Stimulated activated CD8-positive, alpha-beta memory T cell treated with anti-CD3 and anti-CD28 coated beads, Interleukin-7, amount 100 ng/mL, for 48 hours (primary cell): ENCODE results near the gene GPC6.

ENCODE experiments used
- DNase-seq, 2 donors: peaks; one replicate each; pipeline ENCODE4 v3.0.0-alpha.2; 2020; ENCODE audit warnings: low read depth in 1 of 2; ENCODE audit errors: extremely low read depth in 1 of 2

Gene GPC6

GRCh38 chr13:93230261-93230855, 3.8 kb downstream of the GPC6 start:
- no peak for DNase-seq

- no peak for DNase-seq
These were observed 5.3 kb downstream of the GPC6 start for GRCh38 chr13:93231867-93232266.

DNA sequence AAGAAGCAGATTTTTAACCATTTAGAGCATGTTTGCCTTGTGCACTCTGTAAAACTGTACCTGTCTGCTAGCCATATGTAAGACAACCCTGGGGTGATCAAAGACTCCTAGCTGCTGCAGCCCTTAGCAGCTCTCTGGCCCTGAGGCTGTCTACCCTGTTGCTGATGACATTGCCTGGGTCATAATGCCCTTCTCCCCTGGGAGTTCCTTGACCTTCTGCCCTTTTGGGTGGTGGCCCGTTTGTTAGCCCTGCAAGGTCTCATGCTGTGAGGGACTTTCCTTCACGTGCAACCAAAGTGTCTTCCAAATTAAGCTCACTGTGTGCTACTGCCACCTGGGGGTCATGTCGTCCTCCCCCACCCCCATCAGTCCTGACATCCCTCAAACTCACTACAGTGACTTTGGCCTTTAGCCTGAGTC, 7.4 kb downstream of the GPC6 start:
- DNase-seq: no peak

- no peak for DNase-seq
These were observed 7.9 kb downstream of the GPC6 start for GRCh38 chr13:93234459-93234858.

- DNase-seq: no peak
These were observed 8.8 kb downstream of the GPC6 start for GRCh38 chr13:93235258-93236015.

GRCh38 chr13:93238711-93239110, 12.1 kb downstream of the GPC6 start:
- DNase-seq: no peak

GRCh38 chr13:93243375-93244063, 16.9 kb downstream of the GPC6 start:
- DNase-seq: no peak

DNA sequence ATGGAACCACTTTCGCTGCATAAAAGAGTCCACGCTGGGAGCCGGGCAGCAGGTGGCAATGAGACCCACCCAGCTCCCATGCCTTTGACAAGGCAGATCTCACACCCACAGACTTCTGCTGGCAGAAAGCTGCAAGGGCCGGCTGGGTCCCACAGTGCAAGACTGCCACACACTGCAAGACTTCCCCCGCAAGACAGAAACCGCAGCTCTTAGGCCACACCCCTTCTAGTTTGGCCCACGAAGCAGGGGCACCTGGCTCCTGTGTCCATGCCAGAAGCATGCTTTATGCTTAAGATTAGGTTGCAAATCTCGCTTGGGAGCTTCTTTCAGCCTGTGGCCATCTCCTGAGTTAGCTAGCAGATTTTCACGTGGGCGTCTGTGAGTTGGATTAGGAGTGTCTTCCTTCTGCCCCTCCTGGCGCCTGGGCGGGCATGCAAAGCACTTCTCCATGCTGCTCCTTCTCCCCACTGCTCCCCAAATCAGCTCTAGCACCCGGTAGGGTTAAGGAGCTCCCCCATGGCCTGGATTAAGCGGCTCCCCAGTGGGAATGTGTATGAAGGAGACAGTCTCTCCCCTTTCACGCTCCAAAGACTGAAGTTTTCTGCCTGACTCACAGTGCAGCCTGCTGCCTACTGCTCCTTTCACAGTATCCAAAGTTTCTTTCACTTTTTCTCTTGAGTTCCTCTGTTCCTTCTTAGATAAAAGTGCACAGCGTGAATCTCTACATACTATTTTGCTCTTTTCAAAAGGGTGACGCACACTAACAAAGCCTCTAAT, 17.7 kb downstream of the GPC6 start:
- DNase-seq: no peak

DNA sequence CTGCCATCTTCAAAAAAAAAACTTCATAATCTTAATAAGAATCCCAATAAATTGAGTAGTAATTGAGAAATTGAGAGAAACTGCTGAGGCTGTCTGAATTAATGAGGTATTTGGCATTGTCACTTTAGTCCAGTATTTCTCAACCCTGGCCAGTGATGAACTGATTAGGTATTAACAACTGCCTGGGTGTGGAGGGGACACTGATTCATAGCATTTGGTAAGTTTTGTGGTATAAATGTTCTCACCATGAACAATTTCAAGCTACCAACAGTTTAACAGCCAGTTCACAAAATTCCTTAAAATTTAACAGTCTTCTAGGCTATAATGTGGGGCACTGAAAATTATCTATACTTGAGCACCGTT, 18.3 kb downstream of the GPC6 start:
- no peak for DNase-seq

GRCh38 chr13:93246069-93246468, 19.5 kb downstream of the GPC6 start:
- no peak for DNase-seq

GRCh38 chr13:93248627-93249047, 22.0 kb downstream of the GPC6 start:
- no peak for DNase-seq

DNA sequence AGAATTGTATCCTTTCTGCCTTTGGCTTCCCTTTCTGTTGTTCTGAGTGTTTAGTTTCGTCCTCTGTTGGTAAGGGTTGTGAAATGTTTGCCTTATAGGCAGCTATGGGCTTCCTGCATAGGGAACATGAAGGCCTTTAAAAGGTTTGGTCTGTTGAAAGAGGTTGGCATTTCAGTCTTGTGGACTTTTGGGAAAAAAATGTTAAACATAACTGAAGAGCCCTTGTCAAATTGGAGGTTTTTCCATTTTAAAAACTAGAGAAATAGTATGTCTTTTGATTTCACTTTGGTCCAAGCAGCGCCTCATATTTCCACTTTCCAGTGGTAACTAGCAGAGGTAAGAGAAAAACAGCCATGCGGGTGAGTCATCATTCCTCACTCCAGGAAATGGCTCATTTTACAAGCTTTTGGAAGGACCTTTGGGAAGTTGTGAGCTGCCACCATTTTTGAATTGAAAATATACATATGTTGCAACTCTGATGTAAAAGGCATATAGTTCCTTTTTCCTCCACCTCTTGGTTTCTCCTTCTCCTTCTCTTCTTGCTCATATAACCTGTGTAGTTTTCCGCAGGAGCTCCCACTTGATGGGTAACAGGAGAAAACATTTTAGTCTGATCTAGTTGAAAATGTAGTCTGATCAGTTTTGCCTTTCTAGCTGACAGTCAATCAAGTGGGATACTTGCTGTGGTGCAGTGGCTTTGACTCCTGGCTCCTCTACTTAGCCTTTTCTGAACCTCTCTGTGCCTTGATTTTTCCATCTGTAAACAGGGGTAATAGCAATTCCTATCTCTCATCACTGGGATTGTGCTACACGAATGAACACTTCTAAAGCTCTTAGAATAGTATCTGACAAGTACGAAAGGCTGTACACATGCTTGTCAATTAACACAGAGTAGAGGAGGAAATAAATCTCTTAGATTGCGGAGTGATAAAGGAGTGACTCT, 23.0 kb downstream of the GPC6 start:
- DNase-seq: no peak

GRCh38 chr13:93254775-93255174, 28.2 kb downstream of the GPC6 start:
- DNase-seq: no peak

- DNase-seq: no peak
These were observed 30.4 kb downstream of the GPC6 start for GRCh38 chr13:93256998-93257397.

- no peak for DNase-seq
These were observed 33.0 kb downstream of the GPC6 start for GRCh38 chr13:93259527-93260080.

GRCh38 chr13:93260591-93260990, 34.0 kb downstream of the GPC6 start:
- no peak for DNase-seq

DNA sequence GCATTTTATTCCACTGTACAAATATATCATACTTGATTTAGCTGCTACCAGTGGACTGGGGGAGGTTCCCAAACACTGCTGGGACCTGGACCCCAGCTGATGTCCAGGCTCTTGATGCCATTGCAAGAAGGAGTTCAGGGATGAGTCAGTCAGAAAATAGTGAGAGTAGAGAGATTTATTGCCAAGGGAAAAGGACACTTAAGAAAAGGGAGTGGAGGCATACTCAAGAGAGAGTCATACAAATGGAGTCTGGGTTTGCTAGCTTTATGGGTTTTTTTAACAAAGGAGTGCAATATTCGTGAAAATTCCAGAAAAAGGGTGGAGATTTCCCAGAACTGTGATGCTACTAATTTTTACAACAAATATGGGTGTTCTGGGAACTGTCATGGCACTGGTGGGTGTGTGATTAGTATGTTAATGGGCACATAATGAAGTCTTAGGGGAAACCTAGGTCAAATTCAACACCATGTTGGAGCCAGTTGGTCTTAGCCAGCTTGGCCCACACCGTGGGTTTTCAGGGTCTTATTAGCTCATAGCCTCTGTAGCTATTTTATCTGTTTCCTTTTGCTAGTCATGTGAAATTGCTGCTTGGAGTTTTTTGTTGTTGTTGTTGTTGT, 36.2 kb downstream of the GPC6 start:
- DNase-seq: no peak

DNA sequence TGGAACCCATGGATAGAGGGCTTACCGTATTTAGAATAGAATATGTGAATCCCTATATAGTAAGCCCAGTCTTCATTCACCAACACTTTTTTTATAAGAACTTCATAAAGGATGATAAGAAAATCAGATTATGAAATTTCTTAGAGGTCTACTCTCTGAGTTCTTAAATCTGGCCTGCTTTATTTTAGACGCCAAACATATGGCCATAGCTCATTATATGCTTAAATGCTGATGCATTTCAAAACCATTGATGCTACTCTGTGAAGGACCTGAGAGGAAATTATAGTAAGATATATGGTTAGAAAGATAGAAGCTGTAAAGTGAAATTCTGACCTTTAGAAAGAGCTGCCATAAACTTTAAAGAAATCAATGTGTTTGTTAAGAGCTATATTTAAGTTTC, 38.3 kb downstream of the GPC6 start:
- no peak for DNase-seq

- DNase-seq: no peak
These were observed 39.2 kb downstream of the GPC6 start for GRCh38 chr13:93265800-93266199.

DNA sequence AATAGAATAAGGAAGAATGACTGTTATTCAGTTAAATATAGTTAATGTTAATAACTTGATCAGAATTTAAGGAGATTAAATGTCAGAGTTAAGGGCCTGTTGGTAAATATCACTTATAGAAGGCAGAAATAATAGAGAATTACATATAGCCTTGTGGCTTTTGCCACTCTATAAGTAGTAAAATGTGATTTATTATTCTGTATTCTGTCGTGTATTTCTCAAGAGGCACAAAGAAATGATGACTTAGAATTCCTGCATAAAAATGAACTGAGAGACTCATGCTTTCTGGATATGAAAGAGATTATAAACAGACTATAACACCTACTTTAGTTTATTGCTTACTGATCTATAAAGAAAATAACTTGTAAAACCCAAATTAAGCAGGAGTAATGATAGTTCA, 40.1 kb downstream of the GPC6 start:
- DNase-seq: no peak
